H9 (cell line): ENCODE measurements around the gene NRG3. TPM values are rescaled to one million over a fixed set of nuclear protein-coding genes. Genes with fewer than 3 reads are reported as not detected.
A peak's percentile ranks its signal among the peaks of the same experiment; 100 is the strongest.

Experiments
- DNase-seq: peaks from one replicate; pipeline ENCODE4 v3.0.0-alpha.2; 2017
- H2AFZ ChIP-seq: one replicate; pipeline ENCODE4 v1.6.1; 2013; ENCODE audit warnings: mild to moderate bottlenecking, low read length, control low read depth, moderate library complexity
- H2AK5ac ChIP-seq: 2 replicates; pipeline ENCODE4 v1.6.1; 2013; ENCODE audit warnings: low read length, control low read depth, mixed read lengths; ENCODE audit not compliant: insufficient read length
- H2BK120ac ChIP-seq: one replicate; pipeline ENCODE4 v1.6.1; 2013; ENCODE audit warnings: low read depth, mild to moderate bottlenecking, low read length, control low read depth, inconsistent platforms; ENCODE audit not compliant: poor library complexity, severe bottlenecking
- H2BK12ac ChIP-seq: 2 replicates; pipeline ENCODE4 v1.6.1; 2013; ENCODE audit warnings: low read length, control low read depth, mixed read lengths, low read depth; ENCODE audit not compliant: insufficient read length
- H2BK15ac ChIP-seq: 2 replicates; pipeline ENCODE4 v1.6.1; 2013; ENCODE audit warnings: low read depth, low read length, control low read depth
- H2BK20ac ChIP-seq: one replicate; pipeline ENCODE4 v1.6.1; 2013; ENCODE audit warnings: low read depth, mild to moderate bottlenecking, low read length, control low read depth, inconsistent platforms; ENCODE audit not compliant: poor library complexity, severe bottlenecking
- H2BK5ac ChIP-seq: 2 replicates; pipeline ENCODE4 v1.6.1; 2013; ENCODE audit warnings: low read length, control low read depth, mixed read lengths; ENCODE audit not compliant: insufficient read length
- H3K14ac ChIP-seq: 2 replicates; pipeline ENCODE4 v1.6.1; 2013; ENCODE audit warnings: low read length, control low read depth; ENCODE audit not compliant: insufficient read depth
- H3K18ac ChIP-seq: 2 replicates; pipeline ENCODE4 v1.6.1; 2013; ENCODE audit warnings: low read depth, mild to moderate bottlenecking, mixed read lengths, low read length, control low read depth; ENCODE audit not compliant: insufficient read length
- H3K23ac ChIP-seq: 2 replicates; pipeline ENCODE4 v1.6.1; 2013; ENCODE audit warnings: low read length, control low read depth, mixed read lengths, low read depth; ENCODE audit not compliant: insufficient read length
- H3K23me2 ChIP-seq: 2 replicates; pipeline ENCODE4 v1.6.1; 2013; ENCODE audit warnings: low read depth, mild to moderate bottlenecking, mixed read lengths, low read length, control low read depth; ENCODE audit not compliant: insufficient read length, poor library complexity, severe bottlenecking
- H3K27ac ChIP-seq: 2 replicates; pipeline ENCODE4 v1.5.1; 2013; ENCODE audit warnings: low read length, control low read depth, mixed read lengths, low read depth; ENCODE audit not compliant: insufficient read length
- H3K27me3 ChIP-seq: 2 replicates; pipeline ENCODE4 v1.6.1; 2013; ENCODE audit warnings: low read length, control low read depth, inconsistent platforms; ENCODE audit not compliant: insufficient read depth
- H3K4ac ChIP-seq: 2 replicates; pipeline ENCODE4 v1.6.1; 2013; ENCODE audit warnings: low read depth, mild to moderate bottlenecking, control low read depth, inconsistent platforms, low read length, moderate library complexity
- H3K4me1 ChIP-seq: 2 replicates; pipeline ENCODE4 v1.6.1; 2013; ENCODE audit warnings: low read length, control low read depth, inconsistent platforms; ENCODE audit not compliant: insufficient read depth
- H3K4me2 ChIP-seq: 2 replicates; pipeline ENCODE4 v1.6.1; 2013; ENCODE audit warnings: low read length, control low read depth, mixed read lengths; ENCODE audit not compliant: insufficient read length, insufficient read depth
- H3K56ac ChIP-seq: 2 replicates; pipeline ENCODE4 v1.6.1; 2013; ENCODE audit warnings: low read depth, mild to moderate bottlenecking, mixed read lengths, low read length, control low read depth; ENCODE audit not compliant: insufficient read length
- H3K79me1 ChIP-seq: 2 replicates; pipeline ENCODE4 v1.6.1; 2013; ENCODE audit warnings: low read depth, mild to moderate bottlenecking, moderate library complexity, low read length, control low read depth, inconsistent platforms; ENCODE audit not compliant: insufficient read depth, poor library complexity, severe bottlenecking
- H3K79me2 ChIP-seq: 2 replicates; pipeline ENCODE4 v1.6.1; 2013; ENCODE audit warnings: low read length, control low read depth, inconsistent platforms; ENCODE audit not compliant: insufficient read depth
- H3K9ac ChIP-seq: 2 replicates; pipeline ENCODE4 v1.6.1; 2013; ENCODE audit warnings: low read length, control low read depth, mixed read lengths; ENCODE audit not compliant: insufficient read length; ENCODE audit errors: extremely low read depth
- H3K9me3 ChIP-seq: one replicate; pipeline ENCODE4 v1.6.1; 2013; ENCODE audit warnings: low read depth, low read length, inconsistent platforms; ENCODE audit not compliant: control insufficient read depth
- H3T11ph ChIP-seq: one replicate; pipeline ENCODE4 v1.6.1; 2013; ENCODE audit warnings: mild to moderate bottlenecking, low read length, control low read depth, inconsistent platforms
- H4K20me1 ChIP-seq: one replicate; pipeline ENCODE4 v1.6.1; 2013; ENCODE audit not compliant: control insufficient read depth, insufficient read length, insufficient read depth
- H4K5ac ChIP-seq: 2 replicates; pipeline ENCODE4 v1.6.1; 2013; ENCODE audit warnings: low read depth, mild to moderate bottlenecking, mixed read lengths, low read length, control low read depth; ENCODE audit not compliant: insufficient read length
- H4K8ac ChIP-seq: replicated peaks from 2 replicates; pipeline ENCODE4 v1.6.1; 2013; ENCODE audit warnings: low read length, control low read depth, mixed read lengths, low read depth; ENCODE audit not compliant: insufficient read length
- H4K91ac ChIP-seq: 2 replicates; pipeline ENCODE4 v1.6.1; 2013; ENCODE audit warnings: low read depth, mild to moderate bottlenecking, moderate library complexity, mixed read lengths, low read length, control low read depth; ENCODE audit not compliant: insufficient read length
- H3K27ac Mint-ChIP-seq, 3 experiments: 2 replicates in 2 of 3; 3 replicates in 1 of 3; pipeline ENCODE4 v1.8.0; 2020 to 2021; ENCODE audit warnings: mixed read lengths in 3 of 3, mild to moderate bottlenecking in 1 of 3, moderate library complexity in 1 of 3
- H3K27me3 Mint-ChIP-seq: 2 replicates; pipeline ENCODE4 v1.8.0; 2021; ENCODE audit warnings: low read depth, mild to moderate bottlenecking, moderate library complexity, mixed read lengths
- H3K36me3 Mint-ChIP-seq, 3 experiments: 2 replicates in 2 of 3; 3 replicates in 1 of 3; pipeline ENCODE4 v1.8.0; 2020 to 2021; ENCODE audit warnings: low read depth in 3 of 3, mixed read lengths in 3 of 3; ENCODE audit not compliant: insufficient read depth in 1 of 3
- H3K4me1 Mint-ChIP-seq, 2 experiments: 2 replicates each; pipeline ENCODE4 v1.8.0; 2020; ENCODE audit warnings: mixed read lengths in 2 of 2
- H3K4me3 Mint-ChIP-seq, 2 experiments: 2 replicates in 1 of 2; 3 replicates in 1 of 2; pipeline ENCODE4 v1.8.0; 2020 to 2021; ENCODE audit warnings: mild to moderate bottlenecking in 2 of 2, mixed read lengths in 2 of 2, moderate library complexity in 1 of 2
- H3K9me3 Mint-ChIP-seq, 2 experiments: 2 replicates in 1 of 2; 3 replicates in 1 of 2; pipeline ENCODE4 v1.8.0; 2020; ENCODE audit warnings: mild to moderate bottlenecking in 2 of 2, mixed read lengths in 2 of 2, moderate library complexity in 1 of 2
- WGBS: extraction: QIAGEN DNeasy Blood & Tissue Kit; methylation state at CpG from one replicate; pipeline ENCODE4 v1.1.7; 2013; ENCODE audit warnings: missing lambda C conversion rate, low lambda C conversion rate, mixed read lengths; ENCODE audit not compliant: insufficient read length; ENCODE audit errors: extremely low coverage; 5-methylcytosine and 5-hydroxymethylcytosine counted together
- total RNA-seq: library from RNA; stranded (reverse); gene quantifications from 2 replicates; pipeline ENCODE4 v1.2.1, GENCODE V29; 2021
- TF ChIP-seq, protein P1 (sequence below): fragments of 200-600 bp; sonication (generic); conservative IDR thresholded peaks from 3 replicates; pipeline ENCODE4 v1.8.0; 2021; ENCODE audit warnings: antibody characterized with exemption, mild to moderate bottlenecking

The NRG3 gene
- total RNA-seq, 1 experiment from 2014 or later = 1.6 TPM

DNA sequence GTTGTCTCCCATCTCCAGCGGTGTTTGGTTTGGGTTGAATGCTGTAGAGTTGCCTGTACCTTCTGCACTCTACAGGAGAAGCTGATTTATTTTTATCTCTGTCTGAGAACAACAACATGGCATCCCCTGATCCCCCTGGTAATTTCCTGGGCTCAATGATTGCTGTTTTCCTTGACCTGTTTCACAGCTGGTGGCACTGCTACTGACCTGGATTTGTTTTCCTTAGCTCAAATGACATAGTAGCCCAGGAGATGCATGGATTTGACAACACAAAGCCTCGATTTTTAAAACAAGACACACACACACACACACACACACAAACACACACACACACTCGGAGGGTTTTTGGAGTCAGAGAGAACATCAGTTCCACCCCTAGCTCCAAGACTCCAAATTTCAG is 301.6 kb downstream of the NRG3 start:
- no peak overlapping the region for H3K23ac ChIP-seq
- no peaks in the 10 kb centered on the region for H3K79me2 ChIP-seq
- no peaks in the 10 kb centered on the region for H3K27me3 Mint-ChIP-seq
- H3K4me3 Mint-ChIP-seq = no peak overlapping the region
- no peak overlapping the region for H3K4me2 ChIP-seq
- H3K36me3 Mint-ChIP-seq = no peaks in the 10 kb centered on the region
- H4K5ac ChIP-seq = no peak overlapping the region
- H3T11ph ChIP-seq = no peak overlapping the region
- no peak overlapping the region for H3K18ac ChIP-seq
- H2BK5ac ChIP-seq = no peak overlapping the region
- H3K4me1 Mint-ChIP-seq = peaks cover 3 to 5% of the 10 kb centered on the region in 2 experiments; a peak in 2 of 4 replicates
- TF ChIP-seq, protein P1, sequence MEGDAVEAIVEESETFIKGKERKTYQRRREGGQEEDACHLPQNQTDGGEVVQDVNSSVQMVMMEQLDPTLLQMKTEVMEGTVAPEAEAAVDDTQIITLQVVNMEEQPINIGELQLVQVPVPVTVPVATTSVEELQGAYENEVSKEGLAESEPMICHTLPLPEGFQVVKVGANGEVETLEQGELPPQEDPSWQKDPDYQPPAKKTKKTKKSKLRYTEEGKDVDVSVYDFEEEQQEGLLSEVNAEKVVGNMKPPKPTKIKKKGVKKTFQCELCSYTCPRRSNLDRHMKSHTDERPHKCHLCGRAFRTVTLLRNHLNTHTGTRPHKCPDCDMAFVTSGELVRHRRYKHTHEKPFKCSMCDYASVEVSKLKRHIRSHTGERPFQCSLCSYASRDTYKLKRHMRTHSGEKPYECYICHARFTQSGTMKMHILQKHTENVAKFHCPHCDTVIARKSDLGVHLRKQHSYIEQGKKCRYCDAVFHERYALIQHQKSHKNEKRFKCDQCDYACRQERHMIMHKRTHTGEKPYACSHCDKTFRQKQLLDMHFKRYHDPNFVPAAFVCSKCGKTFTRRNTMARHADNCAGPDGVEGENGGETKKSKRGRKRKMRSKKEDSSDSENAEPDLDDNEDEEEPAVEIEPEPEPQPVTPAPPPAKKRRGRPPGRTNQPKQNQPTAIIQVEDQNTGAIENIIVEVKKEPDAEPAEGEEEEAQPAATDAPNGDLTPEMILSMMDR = no peak
- no peak overlapping the region for H2AK5ac ChIP-seq
- H3K9me3 ChIP-seq = no peaks in the 10 kb centered on the region
- no peaks in the 10 kb centered on the region for H3K9me3 Mint-ChIP-seq
- H3K27ac ChIP-seq = no peak overlapping the region
- no peak overlapping the region for H4K8ac ChIP-seq
- H4K20me1 ChIP-seq = no peaks in the 10 kb centered on the region
- H3K14ac ChIP-seq = no peak overlapping the region
- no peaks in the 10 kb centered on the region for H3K23me2 ChIP-seq
- H3K4me1 ChIP-seq = no peaks in the 10 kb centered on the region
- H3K79me1 ChIP-seq = no peaks in the 10 kb centered on the region
- no peak overlapping the region for H3K9ac ChIP-seq
- DNase-seq = no peak
- no peak overlapping the region for H2BK15ac ChIP-seq
- no peaks in the 10 kb centered on the region for H3K27me3 ChIP-seq
- WGBS = no CpG with 5 or more reads among the region's 3 CpGs
- no peak overlapping the region for H2AFZ ChIP-seq
- no peak overlapping the region for H2BK20ac ChIP-seq
- H2BK120ac ChIP-seq = no peak overlapping the region
- peak overlapping the region in 1 of 3 experiments; percentile 26; a peak in 2 of 7 replicates for H3K27ac Mint-ChIP-seq
- H3K4ac ChIP-seq = no peak overlapping the region
- no peak overlapping the region for H2BK12ac ChIP-seq
- no peak overlapping the region for H4K91ac ChIP-seq
- H3K56ac ChIP-seq = no peak overlapping the region
